ENCODE results near the gene UBN2. TPM values are rescaled to one million over a fixed set of nuclear protein-coding genes. Genes with fewer than 3 reads are reported as not detected.

Gene UBN2
- total and polyA plus RNA-seq, 2 of the 13 experiments (the other 11 are each of a cell fraction or from before 2014, with no cell fraction given), result 5.6 to 5.7 TPM

- TF ChIP-seq SRF (IDR thresholded peaks at IDR 0.05; ENCODE audit: low read depth, low read length) (0 out of 2 replicates have a peak, but pooled peaks have one; percentile 62), MBNL3 (CRISPR knock-in tag; conservative IDR thresholded peaks at IDR 0.05) (no peak), ZNF503 (CRISPR knock-in tag; IDR thresholded peaks at IDR 0.05) (peak; percentile 64; the same call in 1 of the 2 replicates), PRDM15 (CRISPR knock-in tag; IDR thresholded peaks at IDR 0.05) (0 out of 2 replicates have a peak, but pooled peaks have one; percentile 26), LCORL (IDR thresholded peaks at IDR 0.05) (no peak), LCORL (CRISPR knock-in tag; IDR thresholded peaks at IDR 0.05) (peak; percentile 37; the same call in 1 of the 2 replicates), ZNF768 (CRISPR knock-in tag; IDR thresholded peaks at IDR 0.05) (peak; percentile 57; the same call in 1 of the 2 replicates), CBX5 (CRISPR knock-in tag; IDR thresholded peaks at IDR 0.05; ENCODE audit: borderline replicate concordance) (peak; percentile 72; the same call in 1 of the 2 replicates), ZNF710 (CRISPR knock-in tag; IDR thresholded peaks at IDR 0.05; ENCODE audit: borderline replicate concordance) (peak; percentile 22; the same call in 1 of the 2 replicates), ZNF589 (CRISPR knock-in tag; conservative IDR thresholded peaks at IDR 0.05) (peak; percentile 87; the same call in 1 of the 2 replicates), MLLT10 (CRISPR knock-in tag; IDR thresholded peaks at IDR 0.05) (no peak; the same call in 1 of the 2 replicates), ZNF644 (CRISPR knock-in tag; IDR thresholded peaks at IDR 0.05; ENCODE audit: low read depth) (no peak), ZNF879 (CRISPR knock-in tag; IDR thresholded peaks at IDR 0.05) (0 out of 2 replicates have a peak, but pooled peaks have one; percentile 0), NCOR1 (IDR thresholded peaks at IDR 0.05; ENCODE audit: borderline replicate concordance, low read length) (peak; percentile 25; the same call in 1 of the 2 replicates), IKZF4 (CRISPR knock-in tag; IDR thresholded peaks at IDR 0.05; ENCODE audit: borderline replicate concordance, low read depth, not compliant biosample characterization) (peak; percentile 45), KLF11 (CRISPR knock-in tag; IDR thresholded peaks at IDR 0.05) (peak; percentile 94), SRSF1 (optimal IDR thresholded peaks at IDR 0.05; ENCODE audit: low read depth, low read length) (peak; percentile 59), ZBTB34 (CRISPR knock-in tag; IDR thresholded peaks at IDR 0.05) (peak; percentile 86), GATA4 (IDR thresholded peaks at IDR 0.05; ENCODE audit: borderline replicate concordance, low read depth) (no peak), ZNF564 (CRISPR knock-in tag; IDR thresholded peaks at IDR 0.05) (no peak; the same call in 1 of the 2 replicates), THAP11 (CRISPR knock-in tag; IDR thresholded peaks at IDR 0.05) (peak; percentile 97)
These were observed 109.2 kb downstream of the UBN2 start (continued) for GRCh38 chr7:139340037-139340807.
